HepG2 (cell line): ENCODE measurements around the gene ACSL3. TPM values are rescaled to one million over a fixed set of nuclear protein-coding genes. Genes with fewer than 3 reads are reported as not detected.
A peak's percentile ranks its signal among the peaks of the same experiment; 100 is the strongest.

Experiments used
- AGO2 ChIP-seq: fragments of 200-400 bp; formaldehyde crosslinking; optimal IDR thresholded peaks from 2 replicates; pipeline ENCODE3; 2017; ENCODE audit warnings: mild to moderate bottlenecking, low read depth, low read length, moderate library complexity
- ATAD3A ChIP-seq: sonication (generic); formaldehyde crosslinking; IDR thresholded peaks from 2 replicates; pipeline ENCODE4 v1.4.0; 2020; ENCODE audit warnings: missing genetic modification reagents
- BHLHE40 ChIP-seq: IDR thresholded peaks from 2 replicates; pipeline ENCODE4 v1.6.1; 2011; ENCODE audit warnings: low read length, improper control_type of control experiment
- CENPX ChIP-seq: sonication (generic); formaldehyde crosslinking; IDR thresholded peaks from 2 replicates; pipeline ENCODE4 v1.9.0; 2021; ENCODE audit warnings: mild to moderate bottlenecking, missing genetic modification reagents, moderate library complexity
- DNMT3B ChIP-seq: conservative IDR thresholded peaks from 2 replicates; pipeline ENCODE4 v1.6.1; 2016; ENCODE audit warnings: missing biosample characterization, control low read depth
- GPN1 ChIP-seq: sonication (generic); formaldehyde crosslinking; IDR thresholded peaks from 2 replicates; pipeline ENCODE4 v1.5.1; 2020; ENCODE audit warnings: missing genetic modification reagents, borderline replicate concordance
- MAFF ChIP-seq: IDR thresholded peaks from 2 replicates; pipeline ENCODE4 v1.6.1; 2011; ENCODE audit warnings: low read depth, low read length, improper control_type of control experiment
- MIER2 ChIP-seq: IDR thresholded peaks from 2 replicates; pipeline ENCODE4 v1.6.1; 2016; ENCODE audit warnings: missing biosample characterization, missing genetic modification reagents
- NKX3-1 ChIP-seq: sonication (generic); formaldehyde crosslinking; IDR thresholded peaks from 2 replicates; pipeline ENCODE4 v1.5.0; 2020; ENCODE audit warnings: missing genetic modification reagents
- PAWR ChIP-seq: sonication (generic); formaldehyde crosslinking; IDR thresholded peaks from 2 replicates; pipeline ENCODE4 v1.4.0; 2020; ENCODE audit warnings: missing genetic modification reagents, mild to moderate bottlenecking, borderline replicate concordance
- RCOR2 ChIP-seq: IDR thresholded peaks from 2 replicates; pipeline ENCODE4 v1.6.1; 2016; ENCODE audit warnings: missing biosample characterization, missing genetic modification reagents
- SAFB2 ChIP-seq: sonication (generic); formaldehyde crosslinking; IDR thresholded peaks from 2 replicates; pipeline ENCODE4 v1.5.1; 2020; ENCODE audit warnings: missing genetic modification reagents, low read depth, mild to moderate bottlenecking, borderline replicate concordance
- SMAD9 ChIP-seq: sonication (generic); formaldehyde crosslinking; IDR thresholded peaks from 2 replicates; pipeline ENCODE4 v1.5.1; 2020; ENCODE audit warnings: mild to moderate bottlenecking, missing genetic modification reagents
- SRSF1 ChIP-seq: fragments of 200-400 bp; formaldehyde crosslinking; optimal IDR thresholded peaks from 2 replicates; pipeline ENCODE3; 2017; ENCODE audit warnings: mild to moderate bottlenecking, low read depth, low read length, moderate library complexity
- SYNCRIP ChIP-seq: fragments of 200-400 bp; formaldehyde crosslinking; IDR thresholded peaks from 2 replicates; pipeline ENCODE4 v1.6.1; 2018; ENCODE audit warnings: mild to moderate bottlenecking, low read depth, low read length; ENCODE audit not compliant: insufficient read depth
- ZC3H4 ChIP-seq: sonication (generic); formaldehyde crosslinking; IDR thresholded peaks from 2 replicates; pipeline ENCODE4 v1.4.0; 2020; ENCODE audit warnings: missing genetic modification reagents, borderline replicate concordance
- ZNF550 ChIP-seq: sonication (generic); formaldehyde crosslinking; IDR thresholded peaks from 2 replicates; pipeline ENCODE4 v1.4.0; 2020; ENCODE audit warnings: mild to moderate bottlenecking, missing genetic modification reagents, borderline replicate concordance
- ZNF816 ChIP-seq: sonication (generic); formaldehyde crosslinking; IDR thresholded peaks from 2 replicates; pipeline ENCODE4 v1.8.0; 2022; ENCODE audit warnings: missing genetic modification reagents, mild to moderate bottlenecking, borderline replicate concordance
- polyA plus RNA-seq, 8 experiments: library from polyadenylated mRNA; depleted of rRNA in 3 of 8; stranded (reverse) in 7 of 8; unstranded in 1 of 8; fragments of >200 nt; fragmentation: Illumina TruSeq in 4 of 8; extraction: Trizol in 4 of 8; gene quantifications; 2 replicates each; pipeline versions ENCODE4 v1.2.1 to v1.2.3, GENCODE V29; 2011 to 2016; ENCODE audit warnings: low read depth in 4 of 8, missing spikeins in 1 of 8, mixed read lengths in 1 of 8; ENCODE audit not compliant: insufficient read depth in 1 of 8
- total RNA-seq, 5 experiments: library from RNA; depleted of rRNA; stranded (reverse); fragments of >200 nt; fragmentation: Illumina TruSeq; extraction: Trizol; gene quantifications; 2 replicates each; pipeline ENCODE4 v1.2.3, GENCODE V29; 2016; ENCODE audit warnings: low read depth in 1 of 5
- TF ChIP-seq, protein P1 (sequence below): sonication (generic); formaldehyde crosslinking; IDR thresholded peaks from 2 replicates; pipeline ENCODE4 v1.4.0; 2020; ENCODE audit warnings: mild to moderate bottlenecking, missing genetic modification reagents, borderline replicate concordance
- TF ChIP-seq, protein P2 (sequence below): sonication (generic); formaldehyde crosslinking; IDR thresholded peaks from 2 replicates; pipeline ENCODE4 v1.4.0; 2020; ENCODE audit warnings: mild to moderate bottlenecking, missing genetic modification reagents
- TF ChIP-seq, protein P3 (sequence below): sonication (generic); formaldehyde crosslinking; IDR thresholded peaks from 2 replicates; pipeline ENCODE4 v1.8.1; 2023; ENCODE audit warnings: missing genetic modification reagents, inconsistent platforms, borderline replicate concordance

ACSL3 gene
- total and polyA plus RNA-seq, 2 of the 13 experiments (the other 11 are each of a cell fraction or from before 2014, with no cell fraction given): 305 to 365 TPM

DNA sequence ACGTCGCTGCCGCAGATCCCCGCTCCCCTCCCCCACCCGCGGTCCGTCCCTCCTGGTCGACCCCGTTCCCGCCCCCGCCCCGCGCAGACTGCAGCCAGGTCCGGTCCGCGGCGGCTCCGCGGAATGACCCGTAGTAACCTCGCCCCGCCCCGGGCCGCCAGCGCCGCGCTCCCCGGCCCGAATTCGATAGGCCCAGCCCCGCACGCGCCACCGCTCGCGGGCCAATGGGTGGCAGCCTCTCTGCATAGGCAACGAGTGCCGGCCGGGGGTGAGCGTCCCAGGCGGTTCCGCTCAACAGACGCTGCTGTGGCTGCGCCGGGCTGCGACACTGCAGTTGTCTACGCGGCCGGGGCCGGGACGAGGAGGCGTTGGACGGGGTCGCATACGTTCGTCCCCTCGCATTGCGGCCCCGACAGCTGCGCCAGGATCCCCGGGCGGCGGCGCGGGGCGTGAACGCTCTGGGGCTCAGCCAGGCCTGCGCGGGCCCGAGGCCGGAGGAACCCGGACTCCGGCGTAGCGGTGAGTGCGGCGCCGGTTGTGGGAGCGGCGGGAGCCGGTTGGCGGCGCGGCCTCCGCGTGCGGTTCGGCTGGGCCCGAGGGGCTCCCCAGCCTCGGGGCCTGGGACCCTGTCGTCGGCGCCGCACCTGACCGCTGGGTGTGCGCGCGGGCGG lies at the start of gene ACSL3 (continued):
- TF ChIP-seq ZNF550 (CRISPR knock-in tag): peak; percentile 92; the same call in 1 of the 2 replicates
- TF ChIP-seq PAWR (CRISPR knock-in tag): peak; percentile 22; the same call in 1 of the 2 replicates
- TF ChIP-seq MIER2 (CRISPR knock-in tag): 0 out of 2 replicates have a peak, but pooled peaks have one; percentile 51
- TF ChIP-seq NKX3-1 (CRISPR knock-in tag): peak; percentile 95
- TF ChIP-seq, protein P1, sequence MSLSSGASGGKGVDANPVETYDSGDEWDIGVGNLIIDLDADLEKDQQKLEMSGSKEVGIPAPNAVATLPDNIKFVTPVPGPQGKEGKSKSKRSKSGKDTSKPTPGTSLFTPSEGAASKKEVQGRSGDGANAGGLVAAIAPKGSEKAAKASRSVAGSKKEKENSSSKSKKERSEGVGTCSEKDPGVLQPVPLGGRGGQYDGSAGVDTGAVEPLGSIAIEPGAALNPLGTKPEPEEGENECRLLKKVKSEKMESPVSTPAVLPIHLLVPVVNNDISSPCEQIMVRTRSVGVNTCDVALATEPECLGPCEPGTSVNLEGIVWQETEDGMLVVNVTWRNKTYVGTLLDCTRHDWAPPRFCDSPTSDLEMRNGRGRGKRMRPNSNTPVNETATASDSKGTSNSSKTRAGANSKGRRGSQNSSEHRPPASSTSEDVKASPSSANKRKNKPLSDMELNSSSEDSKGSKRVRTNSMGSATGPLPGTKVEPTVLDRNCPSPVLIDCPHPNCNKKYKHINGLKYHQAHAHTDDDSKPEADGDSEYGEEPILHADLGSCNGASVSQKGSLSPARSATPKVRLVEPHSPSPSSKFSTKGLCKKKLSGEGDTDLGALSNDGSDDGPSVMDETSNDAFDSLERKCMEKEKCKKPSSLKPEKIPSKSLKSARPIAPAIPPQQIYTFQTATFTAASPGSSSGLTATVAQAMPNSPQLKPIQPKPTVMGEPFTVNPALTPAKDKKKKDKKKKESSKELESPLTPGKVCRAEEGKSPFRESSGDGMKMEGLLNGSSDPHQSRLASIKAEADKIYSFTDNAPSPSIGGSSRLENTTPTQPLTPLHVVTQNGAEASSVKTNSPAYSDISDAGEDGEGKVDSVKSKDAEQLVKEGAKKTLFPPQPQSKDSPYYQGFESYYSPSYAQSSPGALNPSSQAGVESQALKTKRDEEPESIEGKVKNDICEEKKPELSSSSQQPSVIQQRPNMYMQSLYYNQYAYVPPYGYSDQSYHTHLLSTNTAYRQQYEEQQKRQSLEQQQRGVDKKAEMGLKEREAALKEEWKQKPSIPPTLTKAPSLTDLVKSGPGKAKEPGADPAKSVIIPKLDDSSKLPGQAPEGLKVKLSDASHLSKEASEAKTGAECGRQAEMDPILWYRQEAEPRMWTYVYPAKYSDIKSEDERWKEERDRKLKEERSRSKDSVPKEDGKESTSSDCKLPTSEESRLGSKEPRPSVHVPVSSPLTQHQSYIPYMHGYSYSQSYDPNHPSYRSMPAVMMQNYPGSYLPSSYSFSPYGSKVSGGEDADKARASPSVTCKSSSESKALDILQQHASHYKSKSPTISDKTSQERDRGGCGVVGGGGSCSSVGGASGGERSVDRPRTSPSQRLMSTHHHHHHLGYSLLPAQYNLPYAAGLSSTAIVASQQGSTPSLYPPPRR (CRISPR knock-in tag): peak; percentile 85
- TF ChIP-seq MAFF: no peak
- TF ChIP-seq ZNF816 (CRISPR knock-in tag): no peak; the same call in 1 of the 2 replicates
- no peak for TF ChIP-seq SRSF1
- TF ChIP-seq BHLHE40: peak; percentile 88
- TF ChIP-seq GPN1 (CRISPR knock-in tag): peak; percentile 88; the same call in 1 of the 2 replicates
- TF ChIP-seq DNMT3B (CRISPR knock-in tag): no peak; the same call in 1 of the 2 replicates
- TF ChIP-seq ZC3H4 (CRISPR knock-in tag): 0 out of 2 replicates have a peak, but pooled peaks have one; percentile 29
- no peak for TF ChIP-seq RCOR2 (CRISPR knock-in tag)
- 0 out of 2 replicates have a peak, but pooled peaks have one; percentile 35 for TF ChIP-seq ATAD3A
- 0 out of 2 replicates have a peak, but pooled peaks have one; percentile 33 for TF ChIP-seq SMAD9 (CRISPR knock-in tag)
- TF ChIP-seq SAFB2 (CRISPR knock-in tag): peak; percentile 92
- TF ChIP-seq SYNCRIP: no peak
- peak; percentile 92 for TF ChIP-seq AGO2
- TF ChIP-seq CENPX (CRISPR knock-in tag): no peak
- TF ChIP-seq, protein P2, sequence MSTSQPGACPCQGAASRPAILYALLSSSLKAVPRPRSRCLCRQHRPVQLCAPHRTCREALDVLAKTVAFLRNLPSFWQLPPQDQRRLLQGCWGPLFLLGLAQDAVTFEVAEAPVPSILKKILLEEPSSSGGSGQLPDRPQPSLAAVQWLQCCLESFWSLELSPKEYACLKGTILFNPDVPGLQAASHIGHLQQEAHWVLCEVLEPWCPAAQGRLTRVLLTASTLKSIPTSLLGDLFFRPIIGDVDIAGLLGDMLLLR (CRISPR knock-in tag): peak; percentile 92
- TF ChIP-seq, protein P3, sequence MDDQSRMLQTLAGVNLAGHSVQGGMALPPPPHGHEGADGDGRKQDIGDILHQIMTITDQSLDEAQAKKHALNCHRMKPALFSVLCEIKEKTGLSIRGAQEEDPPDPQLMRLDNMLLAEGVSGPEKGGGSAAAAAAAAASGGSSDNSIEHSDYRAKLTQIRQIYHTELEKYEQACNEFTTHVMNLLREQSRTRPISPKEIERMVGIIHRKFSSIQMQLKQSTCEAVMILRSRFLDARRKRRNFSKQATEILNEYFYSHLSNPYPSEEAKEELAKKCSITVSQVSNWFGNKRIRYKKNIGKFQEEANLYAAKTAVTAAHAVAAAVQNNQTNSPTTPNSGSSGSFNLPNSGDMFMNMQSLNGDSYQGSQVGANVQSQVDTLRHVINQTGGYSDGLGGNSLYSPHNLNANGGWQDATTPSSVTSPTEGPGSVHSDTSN (CRISPR knock-in tag): peak; percentile 85
